Measurements from ENCODE around the gene NSD1.

NSD1 gene, protein sequence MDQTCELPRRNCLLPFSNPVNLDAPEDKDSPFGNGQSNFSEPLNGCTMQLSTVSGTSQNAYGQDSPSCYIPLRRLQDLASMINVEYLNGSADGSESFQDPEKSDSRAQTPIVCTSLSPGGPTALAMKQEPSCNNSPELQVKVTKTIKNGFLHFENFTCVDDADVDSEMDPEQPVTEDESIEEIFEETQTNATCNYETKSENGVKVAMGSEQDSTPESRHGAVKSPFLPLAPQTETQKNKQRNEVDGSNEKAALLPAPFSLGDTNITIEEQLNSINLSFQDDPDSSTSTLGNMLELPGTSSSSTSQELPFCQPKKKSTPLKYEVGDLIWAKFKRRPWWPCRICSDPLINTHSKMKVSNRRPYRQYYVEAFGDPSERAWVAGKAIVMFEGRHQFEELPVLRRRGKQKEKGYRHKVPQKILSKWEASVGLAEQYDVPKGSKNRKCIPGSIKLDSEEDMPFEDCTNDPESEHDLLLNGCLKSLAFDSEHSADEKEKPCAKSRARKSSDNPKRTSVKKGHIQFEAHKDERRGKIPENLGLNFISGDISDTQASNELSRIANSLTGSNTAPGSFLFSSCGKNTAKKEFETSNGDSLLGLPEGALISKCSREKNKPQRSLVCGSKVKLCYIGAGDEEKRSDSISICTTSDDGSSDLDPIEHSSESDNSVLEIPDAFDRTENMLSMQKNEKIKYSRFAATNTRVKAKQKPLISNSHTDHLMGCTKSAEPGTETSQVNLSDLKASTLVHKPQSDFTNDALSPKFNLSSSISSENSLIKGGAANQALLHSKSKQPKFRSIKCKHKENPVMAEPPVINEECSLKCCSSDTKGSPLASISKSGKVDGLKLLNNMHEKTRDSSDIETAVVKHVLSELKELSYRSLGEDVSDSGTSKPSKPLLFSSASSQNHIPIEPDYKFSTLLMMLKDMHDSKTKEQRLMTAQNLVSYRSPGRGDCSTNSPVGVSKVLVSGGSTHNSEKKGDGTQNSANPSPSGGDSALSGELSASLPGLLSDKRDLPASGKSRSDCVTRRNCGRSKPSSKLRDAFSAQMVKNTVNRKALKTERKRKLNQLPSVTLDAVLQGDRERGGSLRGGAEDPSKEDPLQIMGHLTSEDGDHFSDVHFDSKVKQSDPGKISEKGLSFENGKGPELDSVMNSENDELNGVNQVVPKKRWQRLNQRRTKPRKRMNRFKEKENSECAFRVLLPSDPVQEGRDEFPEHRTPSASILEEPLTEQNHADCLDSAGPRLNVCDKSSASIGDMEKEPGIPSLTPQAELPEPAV (N-terminal part only)

DNA sequence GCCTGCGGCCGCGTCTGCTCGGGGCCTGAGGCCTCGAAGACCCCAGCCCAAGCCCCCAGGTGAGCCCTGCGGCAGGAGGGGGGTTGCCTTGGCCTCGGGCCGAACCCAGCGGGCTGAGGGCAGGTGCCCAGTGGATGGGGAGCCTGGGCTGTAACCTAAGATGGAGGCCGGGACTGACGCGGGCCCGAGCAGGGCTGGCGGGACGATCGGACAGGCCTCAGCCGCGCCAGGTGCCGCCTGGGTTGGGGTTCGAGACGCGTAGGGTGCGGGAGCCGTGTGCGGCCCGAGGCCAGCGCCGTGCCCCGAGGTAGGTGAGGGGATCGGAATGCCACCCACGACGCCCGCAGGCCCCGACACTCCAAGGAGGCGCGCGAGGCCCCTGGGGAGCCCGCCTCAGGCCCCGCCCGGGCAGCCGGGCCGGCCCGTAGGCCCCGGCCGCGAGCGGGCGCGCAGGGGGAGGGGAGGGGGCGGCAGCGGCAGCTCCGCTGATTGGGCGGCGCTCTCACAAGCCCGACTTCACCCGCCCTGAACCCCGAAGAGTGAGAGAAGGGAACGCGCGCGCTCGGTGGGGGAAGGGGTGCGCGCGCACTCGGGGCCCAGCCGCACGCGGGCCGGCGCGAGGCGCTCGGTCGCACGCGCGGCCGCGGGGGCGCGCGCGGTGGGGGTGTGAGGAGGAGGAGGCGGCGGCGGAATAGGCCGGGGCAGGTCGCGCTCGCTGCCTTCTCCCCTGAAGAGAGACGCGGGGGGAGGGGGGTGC lies at the start of gene NSD1:
NSD1 (plus strand) TSS at position 678 of the 757 bp plus-strand sequence. CDS start 1,331 bp downstream, outside the sequence.
- peak; percentile 58 to 65 for DNase-seq

DNA sequence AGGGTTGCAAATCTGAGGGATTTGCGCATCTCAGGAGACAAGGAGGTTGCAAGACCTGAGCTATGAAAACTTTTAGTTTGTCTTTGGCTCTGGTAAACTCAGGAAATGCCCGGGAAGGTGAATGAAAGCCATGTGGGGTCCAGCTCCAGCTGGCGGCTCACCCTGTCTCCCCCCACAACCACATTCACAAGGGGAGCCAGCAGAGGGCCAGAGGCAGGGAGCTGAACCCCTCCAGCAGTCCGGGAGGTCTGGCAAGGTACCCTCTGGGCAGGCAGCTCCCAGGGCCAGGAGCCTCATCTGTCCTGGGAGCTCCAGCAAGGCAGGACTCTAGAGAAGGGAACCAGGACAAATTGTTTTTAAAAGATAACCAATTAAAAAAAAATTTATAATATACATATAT lies 49.4 kb upstream of the NSD1 start:
- no peak for DNase-seq

DNA sequence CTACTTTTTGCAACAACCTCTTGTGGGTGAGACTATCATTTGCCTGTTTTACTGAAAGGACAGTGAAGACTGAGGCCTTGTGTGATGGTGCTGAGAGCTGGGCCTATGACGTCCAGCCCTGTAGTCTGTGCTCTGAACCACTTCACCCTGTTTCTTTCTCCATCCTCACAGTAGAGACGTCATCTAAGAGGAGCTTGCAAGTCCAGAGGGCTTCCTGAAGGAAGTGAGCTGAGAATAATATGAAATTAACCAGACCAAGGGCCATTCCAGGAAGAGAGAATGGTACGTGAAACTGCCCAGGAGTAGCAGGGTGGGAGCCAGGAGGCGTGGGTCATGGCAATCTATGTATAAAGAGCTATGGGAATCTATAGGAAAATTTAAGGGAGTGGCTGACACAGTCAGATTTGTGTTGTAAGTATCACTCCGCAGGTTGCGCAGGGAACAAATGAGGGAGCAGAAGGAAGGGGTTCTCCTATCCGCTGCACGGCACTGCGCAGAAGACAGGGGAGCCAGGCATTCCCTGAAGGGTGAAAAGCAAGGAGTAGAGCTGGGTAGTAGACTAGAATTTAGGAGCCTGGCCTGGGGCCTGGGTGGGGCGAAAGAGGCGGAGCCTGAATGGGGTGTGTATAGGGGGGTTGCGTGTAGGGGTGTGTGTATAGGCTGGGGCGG lies 47.5 kb upstream of the NSD1 start:
- no peak for DNase-seq

DNA sequence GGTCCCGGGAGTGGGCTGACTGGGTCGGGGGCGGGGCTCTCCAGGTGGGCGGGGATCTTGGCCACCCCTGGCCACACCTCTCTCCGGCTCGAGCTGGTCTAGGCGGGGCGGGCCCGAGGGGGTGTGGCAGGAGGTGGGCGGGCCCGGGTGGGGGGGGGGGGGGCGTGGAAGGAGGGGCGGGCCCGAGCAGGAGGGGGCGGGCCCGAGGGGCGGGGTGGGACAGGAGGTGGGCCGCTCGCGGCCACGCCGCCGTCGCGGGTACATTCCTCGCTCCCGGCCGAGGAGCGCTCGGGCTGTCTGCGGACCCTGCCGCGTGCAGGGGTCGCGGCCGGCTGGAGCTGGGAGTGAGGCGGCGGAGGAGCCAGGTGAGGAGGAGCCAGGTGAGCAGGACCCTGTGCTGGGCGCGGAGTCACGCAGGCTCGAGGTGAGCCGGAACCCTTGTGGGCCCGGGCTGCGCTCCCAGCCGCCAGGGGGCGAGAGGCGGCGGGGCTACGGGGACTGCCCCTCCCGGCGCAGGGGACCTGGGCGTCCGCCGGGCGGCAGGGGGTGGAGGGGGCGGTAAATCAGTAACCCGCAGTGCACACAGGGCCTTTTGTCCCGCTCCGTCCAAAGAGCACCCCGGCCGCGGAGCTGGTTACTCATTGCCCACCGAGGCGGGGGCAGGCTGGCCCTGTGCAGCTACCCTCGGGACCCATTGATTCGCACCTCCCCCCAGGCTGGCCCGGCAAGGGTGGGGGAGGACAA lies 46.7 kb upstream of the NSD1 start, which contains the start of gene FGFR4:
FGFR4 (plus strand) TSS at position 262 of the 744 bp plus-strand sequence. CDS start 2,688 bp downstream, outside the sequence.
- DNase-seq: peak; percentile 15 to 47

DNA sequence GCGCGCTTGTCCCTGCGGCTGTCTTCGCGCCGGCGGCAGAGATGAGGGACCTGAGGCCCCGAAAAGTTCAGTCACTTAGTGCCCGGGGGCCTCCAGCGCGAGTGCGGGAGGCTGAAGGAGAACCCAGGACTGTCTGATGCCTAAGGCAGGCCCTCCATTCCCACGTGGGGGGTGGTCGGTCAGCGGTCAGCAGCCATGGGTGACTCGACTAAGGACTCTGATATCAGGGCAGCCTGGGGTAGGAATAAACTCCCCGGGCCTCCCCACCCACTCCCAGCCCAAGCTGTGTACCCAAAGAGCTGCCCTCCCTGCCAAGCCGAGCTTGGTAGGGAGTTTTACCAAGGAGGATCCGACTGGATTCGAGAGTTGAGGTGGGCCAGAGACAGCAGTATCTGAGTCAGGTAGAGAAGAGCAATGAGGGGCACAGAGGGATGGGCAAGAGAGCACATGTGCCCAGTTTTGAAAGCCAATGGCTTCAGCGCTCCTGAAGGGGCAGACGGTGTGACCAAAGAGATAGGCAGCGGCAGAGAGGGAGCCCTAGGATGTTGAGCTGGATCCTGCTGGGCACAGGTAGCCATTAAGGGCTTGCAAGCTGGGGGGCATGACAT lies 46.1 kb upstream of the NSD1 start:
- no peak for DNase-seq

DNA sequence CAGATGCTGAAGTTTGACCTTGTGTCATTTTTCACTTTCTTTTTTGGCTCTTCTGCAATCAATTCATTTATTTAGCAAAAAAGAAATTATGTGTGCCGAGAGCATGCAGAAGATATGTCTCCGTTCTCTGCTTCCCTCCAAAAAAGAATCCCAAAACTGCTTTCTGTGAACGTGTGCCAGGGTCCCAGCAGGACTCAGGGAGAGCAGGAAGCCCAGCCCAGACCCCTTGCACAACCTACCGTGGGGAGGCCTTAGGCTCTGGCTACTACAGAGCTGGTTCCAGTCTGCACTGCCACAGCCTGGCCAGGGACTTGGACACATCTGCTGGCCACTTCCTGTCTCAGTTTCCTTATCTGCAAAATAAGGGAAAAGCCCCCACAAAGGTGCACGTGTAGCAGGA lies 44.4 kb upstream of the NSD1 start:
- DNase-seq: no peak

DNA sequence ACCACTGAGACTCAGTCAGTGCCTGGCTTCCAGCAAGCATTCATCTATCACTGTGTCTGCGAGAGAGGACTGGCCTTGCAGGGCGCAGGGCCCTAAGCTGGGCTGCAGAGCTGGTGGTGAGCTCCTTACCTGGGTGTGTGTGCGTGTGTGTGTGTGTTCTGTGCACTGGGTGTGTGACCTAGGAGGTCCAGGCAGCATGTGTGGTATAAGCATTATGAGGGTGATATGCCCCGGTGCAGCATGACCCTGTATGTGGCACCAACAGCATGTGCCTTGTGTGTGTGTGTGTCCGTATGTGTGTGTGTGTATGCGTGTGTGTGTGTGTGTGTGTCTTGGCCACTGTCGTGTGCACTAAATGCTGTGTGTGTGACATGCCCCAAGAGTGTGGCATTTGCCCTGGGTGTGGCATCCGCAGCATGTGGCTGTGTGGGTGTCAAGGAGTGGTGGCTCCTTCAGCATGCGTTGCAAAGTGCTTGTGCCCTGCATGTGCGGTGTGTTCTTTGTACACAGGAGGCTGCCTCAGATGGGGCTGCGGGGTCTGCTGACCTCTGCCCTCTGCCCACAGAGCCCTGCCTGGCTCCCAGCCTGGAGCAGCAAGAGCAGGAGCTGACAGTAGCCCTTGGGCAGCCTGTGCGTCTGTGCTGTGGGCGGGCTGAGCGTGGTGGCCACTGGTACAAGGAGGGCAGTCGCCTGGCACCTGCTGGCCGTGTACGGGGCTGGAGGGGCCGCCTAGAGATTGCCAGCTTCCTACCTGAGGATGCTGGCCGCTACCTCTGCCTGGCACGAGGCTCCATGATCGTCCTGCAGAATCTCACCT lies 43.5 kb upstream of the NSD1 start:
- DNase-seq: no peak

DNA sequence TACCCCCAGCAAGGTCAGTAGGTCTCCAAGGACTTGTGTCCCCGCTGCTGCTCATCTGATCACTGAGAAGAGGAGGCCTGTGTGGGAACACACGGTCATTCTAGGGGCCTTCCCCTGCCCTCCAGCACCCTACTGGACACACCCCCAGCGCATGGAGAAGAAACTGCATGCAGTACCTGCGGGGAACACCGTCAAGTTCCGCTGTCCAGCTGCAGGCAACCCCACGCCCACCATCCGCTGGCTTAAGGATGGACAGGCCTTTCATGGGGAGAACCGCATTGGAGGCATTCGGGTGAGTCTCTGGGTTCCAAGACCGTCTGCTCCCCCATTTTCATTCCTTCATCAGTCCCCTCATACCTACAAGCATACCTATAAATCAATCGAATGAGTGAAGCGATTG lies 42.8 kb upstream of the NSD1 start:
- DNase-seq: no peak

DNA sequence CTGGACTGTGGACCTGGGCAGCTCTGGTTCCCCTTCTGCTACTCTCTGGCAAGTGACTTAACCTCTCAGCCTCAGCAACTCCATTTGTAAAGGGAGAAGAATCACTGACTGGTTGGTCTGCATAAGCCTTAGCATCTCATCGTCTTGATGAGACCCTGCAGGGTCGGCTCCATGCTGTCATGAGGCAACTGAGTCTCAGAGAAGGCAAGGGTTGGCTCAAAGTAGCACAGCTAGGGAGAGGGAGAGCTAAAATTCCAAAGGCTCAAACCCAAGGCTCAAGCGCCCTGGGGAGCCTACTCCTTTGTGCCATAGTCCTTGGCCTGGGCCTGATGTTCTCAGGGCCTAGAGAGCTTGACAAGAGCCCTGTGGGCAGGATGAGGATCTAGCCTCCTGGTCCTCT lies 42.3 kb upstream of the NSD1 start:
- DNase-seq: no peak

DNA sequence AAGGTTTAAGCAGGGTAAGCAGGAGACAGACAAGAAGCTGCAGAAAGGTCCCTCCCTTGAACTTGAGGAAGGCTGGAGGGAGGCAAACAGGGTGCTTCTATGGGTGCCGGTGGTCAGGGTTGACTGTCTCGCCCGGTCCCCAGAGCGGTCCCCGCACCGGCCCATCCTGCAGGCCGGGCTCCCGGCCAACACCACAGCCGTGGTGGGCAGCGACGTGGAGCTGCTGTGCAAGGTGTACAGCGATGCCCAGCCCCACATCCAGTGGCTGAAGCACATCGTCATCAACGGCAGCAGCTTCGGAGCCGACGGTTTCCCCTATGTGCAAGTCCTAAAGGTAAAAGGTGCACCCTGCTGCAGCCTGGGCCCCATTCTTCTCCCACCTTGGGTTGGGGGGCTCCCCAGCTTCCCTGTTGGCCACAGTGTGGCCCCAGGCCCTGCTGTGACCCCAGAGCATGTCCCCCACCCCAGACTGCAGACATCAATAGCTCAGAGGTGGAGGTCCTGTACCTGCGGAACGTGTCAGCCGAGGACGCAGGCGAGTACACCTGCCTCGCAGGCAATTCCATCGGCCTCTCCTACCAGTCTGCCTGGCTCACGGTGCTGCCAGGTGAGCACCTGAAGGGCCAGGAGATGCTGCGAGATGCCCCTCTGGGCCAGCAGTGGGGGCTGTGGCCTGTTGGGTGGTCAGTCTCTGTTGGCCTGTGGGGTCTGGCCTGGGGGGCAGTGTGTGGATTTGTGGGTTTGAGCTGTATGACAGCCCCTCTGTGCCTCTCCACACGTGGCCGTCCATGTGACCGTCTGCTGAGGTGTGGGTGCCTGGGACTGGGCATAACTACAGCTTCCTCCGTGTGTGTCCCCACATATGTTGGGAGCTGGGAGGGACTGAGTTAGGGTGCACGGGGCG lies 41.1 kb upstream of the NSD1 start:
- no peak for DNase-seq

DNA sequence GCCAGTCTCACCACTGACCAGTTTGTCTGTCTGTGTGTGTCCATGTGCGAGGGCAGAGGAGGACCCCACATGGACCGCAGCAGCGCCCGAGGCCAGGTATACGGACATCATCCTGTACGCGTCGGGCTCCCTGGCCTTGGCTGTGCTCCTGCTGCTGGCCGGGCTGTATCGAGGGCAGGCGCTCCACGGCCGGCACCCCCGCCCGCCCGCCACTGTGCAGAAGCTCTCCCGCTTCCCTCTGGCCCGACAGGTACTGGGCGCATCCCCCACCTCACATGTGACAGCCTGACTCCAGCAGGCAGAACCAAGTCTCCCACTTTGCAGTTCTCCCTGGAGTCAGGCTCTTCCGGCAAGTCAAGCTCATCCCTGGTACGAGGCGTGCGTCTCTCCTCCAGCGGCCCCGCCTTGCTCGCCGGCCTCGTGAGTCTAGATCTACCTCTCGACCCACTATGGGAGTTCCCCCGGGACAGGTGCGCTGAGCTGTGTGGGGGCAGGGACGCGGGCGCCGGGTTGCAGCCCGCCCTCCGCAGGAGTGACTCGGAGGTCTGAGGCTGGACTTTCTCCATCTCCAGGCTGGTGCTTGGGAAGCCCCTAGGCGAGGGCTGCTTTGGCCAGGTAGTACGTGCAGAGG lies 40.4 kb upstream of the NSD1 start:
- no peak for DNase-seq

DNA sequence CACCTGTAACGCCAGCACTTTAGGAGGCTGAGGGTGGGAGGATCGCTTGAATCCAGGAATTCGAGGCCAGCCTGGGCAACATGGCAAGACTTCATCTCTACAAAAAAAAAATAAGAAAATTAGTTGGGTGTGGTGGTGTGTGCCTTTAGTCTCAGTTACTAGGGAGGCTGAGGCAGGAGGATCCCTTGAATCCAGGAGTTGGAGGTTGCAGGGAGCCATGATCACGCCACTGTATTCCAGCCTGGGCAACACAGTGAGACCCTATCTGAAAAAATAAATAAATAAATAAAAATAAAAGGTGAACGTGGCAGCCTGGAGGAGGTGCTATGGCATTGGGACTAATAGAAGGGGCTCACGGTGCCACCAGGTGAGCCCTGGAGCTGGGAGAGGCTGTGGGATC lies 39.8 kb upstream of the NSD1 start:
- no peak for DNase-seq

DNA sequence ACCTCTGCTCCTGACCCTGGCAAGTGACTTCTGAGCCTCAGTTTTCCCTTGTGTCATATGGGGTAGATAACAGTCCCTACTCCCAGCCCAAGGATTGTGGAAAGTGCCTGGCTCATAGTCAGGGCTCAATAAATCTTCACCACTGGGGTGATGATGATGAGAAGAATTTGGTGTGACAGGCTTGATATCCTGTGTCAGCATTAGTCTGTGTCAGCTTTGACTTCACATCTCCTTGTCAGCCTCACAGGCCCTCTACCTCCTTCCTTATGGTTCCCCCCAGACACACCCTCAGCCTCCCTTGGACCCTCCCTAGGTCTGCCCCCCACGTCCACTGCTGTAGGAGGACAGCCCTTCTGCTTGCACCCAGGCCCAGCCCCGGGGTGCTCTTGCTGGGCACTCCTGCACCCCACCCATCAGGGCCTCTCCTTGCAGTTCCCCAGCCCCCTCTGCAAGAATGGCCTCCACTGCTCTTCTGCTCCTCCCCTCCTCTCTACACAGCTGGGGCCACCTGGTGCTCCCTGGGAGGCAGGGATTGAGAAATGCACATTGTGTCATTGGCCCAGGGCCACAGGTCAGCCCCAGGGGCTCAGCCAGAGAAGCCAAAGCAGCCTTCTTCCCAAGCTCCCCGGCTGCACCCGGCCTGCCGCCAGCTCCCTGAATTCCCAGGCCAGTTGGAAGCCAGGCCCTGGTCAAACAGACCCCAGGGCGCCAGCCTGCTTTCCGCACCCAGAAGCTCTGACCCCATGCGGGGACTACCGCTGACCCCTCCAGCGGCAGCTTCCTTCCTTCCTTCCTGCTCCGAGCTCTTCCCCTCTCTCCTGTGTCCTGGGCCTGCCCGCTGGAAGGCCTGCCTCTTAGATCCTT lies 39.1 kb upstream of the NSD1 start:
- no peak for DNase-seq

DNA sequence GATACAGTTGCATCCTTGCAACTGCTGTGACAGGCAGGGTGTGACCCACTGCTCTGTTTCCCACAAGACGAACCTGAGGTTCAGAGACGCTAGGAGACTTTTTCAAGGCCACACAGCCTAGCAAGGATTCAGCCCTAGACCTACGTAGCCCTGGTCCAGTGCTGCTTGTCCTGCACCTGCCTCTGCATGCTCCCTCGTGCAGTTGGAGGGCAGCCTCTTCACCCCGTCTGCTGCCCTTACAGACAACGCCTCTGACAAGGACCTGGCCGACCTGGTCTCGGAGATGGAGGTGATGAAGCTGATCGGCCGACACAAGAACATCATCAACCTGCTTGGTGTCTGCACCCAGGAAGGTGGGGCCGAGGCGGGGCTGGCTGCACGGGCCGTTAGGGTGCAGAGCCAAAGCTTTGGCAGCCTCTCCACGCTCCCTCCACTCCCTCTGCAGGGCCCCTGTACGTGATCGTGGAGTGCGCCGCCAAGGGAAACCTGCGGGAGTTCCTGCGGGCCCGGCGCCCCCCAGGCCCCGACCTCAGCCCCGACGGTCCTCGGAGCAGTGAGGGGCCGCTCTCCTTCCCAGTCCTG lies 38.4 kb upstream of the NSD1 start:
- no peak for DNase-seq

DNA sequence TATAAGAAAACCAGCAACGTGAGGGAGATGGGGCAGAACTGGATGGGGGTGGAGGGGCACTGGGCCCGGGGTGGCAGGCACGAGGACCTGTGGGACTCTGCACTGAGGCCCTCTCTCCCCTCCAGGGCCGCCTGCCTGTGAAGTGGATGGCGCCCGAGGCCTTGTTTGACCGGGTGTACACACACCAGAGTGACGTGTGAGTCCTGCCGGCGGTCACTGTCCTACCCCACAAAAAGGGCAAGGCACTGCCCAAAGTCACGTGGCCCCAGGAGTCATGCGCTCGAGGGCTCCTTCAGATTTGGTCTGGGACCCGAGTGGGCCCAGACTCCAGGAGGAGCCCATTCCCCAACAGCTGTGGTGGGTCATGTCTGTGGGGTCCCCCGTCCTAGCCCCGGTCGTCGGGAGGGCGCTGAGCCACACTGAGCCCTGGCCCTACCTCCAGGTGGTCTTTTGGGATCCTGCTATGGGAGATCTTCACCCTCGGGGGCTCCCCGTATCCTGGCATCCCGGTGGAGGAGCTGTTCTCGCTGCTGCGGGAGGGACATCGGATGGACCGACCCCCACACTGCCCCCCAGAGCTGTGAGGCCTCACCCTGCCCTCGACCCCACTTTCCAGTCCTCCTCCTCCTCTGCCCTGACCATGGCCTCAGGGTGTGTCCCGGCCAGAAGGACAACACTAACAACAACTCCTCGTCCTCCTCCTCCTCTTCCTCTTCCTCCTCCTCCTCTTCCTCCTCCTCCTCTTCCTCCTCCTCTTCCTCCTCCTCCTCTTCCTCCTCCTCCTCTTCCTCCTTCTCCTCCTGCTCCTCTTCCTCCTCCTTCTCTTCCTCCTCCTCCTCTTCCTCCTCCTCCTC lies 37.2 kb upstream of the NSD1 start:
- no peak for DNase-seq
